Left lung (tissue), 10 donors: ENCODE results near the gene GGA1. TPM values are rescaled to one million over a fixed set of nuclear protein-coding genes. Genes with fewer than 3 reads are reported as not detected.

Experiments
- ATAC-seq: fragments of 200-7000 bp; cut with Tn5 transposase; one replicate; pipeline ENCODE4 v1.9.1; 2020; ENCODE audit warnings: moderate library complexity
- DNase-seq, 4 donors: peaks; one replicate each; pipeline ENCODE4 v3.0.0-alpha.2; 2013 to 2020
- H3K27ac ChIP-seq, 2 donors: fragments of 200-600 bp; sonication (generic) in 1 of 2; one replicate each; pipeline versions ENCODE4 v1.5.0 to v1.8.0; 2020 to 2021
- H3K27me3 ChIP-seq, 2 donors: fragments of 200-600 bp; sonication (generic) in 1 of 2; one replicate each; pipeline versions ENCODE4 v1.5.0 to v1.8.0; 2020 to 2021
- H3K36me3 ChIP-seq, 2 donors: fragments of 200-600 bp; sonication (generic) in 1 of 2; one replicate each; pipeline versions ENCODE4 v1.5.0 to v1.8.0; 2020 to 2021
- H3K4me1 ChIP-seq, 2 donors: fragments of 200-600 bp; one replicate each; pipeline ENCODE4 v1.8.0; 2021
- H3K4me3 ChIP-seq, 2 donors: fragments of 200-600 bp; sonication (generic) in 1 of 2; one replicate each; pipeline versions ENCODE4 v1.5.0 to v1.8.0; 2020 to 2021; ENCODE audit warnings: mild to moderate bottlenecking in 1 of 2
- H3K9me3 ChIP-seq, 2 donors: fragments of 200-600 bp; sonication (generic) in 1 of 2; one replicate each; pipeline versions ENCODE4 v1.5.0 to v1.8.0; 2020 to 2021
- CTCF ChIP-seq, 2 donors: fragments of 200-600 bp; sonication (generic) in 1 of 2; IDR thresholded peaks; one replicate each; pipeline versions ENCODE4 v1.5.0 to v1.8.0; 2021; ENCODE audit warnings: antibody characterized with exemption in 2 of 2
- intact Hi-C, 2 donors: fragments of 100-400 bp; cut with DNase I; formaldehyde crosslinking; loops; one replicate each; pipeline versions ENCODE4 v1.11.2 to v1.14.2; 2022
- polyA plus RNA-seq, 6 donors: library from polyadenylated mRNA; unstranded; fragments of 120-200 nt; gene quantifications; one replicate each; pipeline ENCODE4 v1.2.1, GENCODE V29; 2013; ENCODE audit not compliant: insufficient read length in 6 of 6
- total RNA-seq, 2 donors: library from RNA; stranded (reverse); fragmentation: NEBNext Ultra II Directional; extraction: Animal tissue kit (Norgen Biotek cat#: 25700); gene quantifications; one replicate each; pipeline ENCODE4 v1.2.1, GENCODE V29; 2021
- donor health status: DM: no; HTN: yes; CAD: no.
- donor health status: DM: no; HTN: no; CAD: no.

GGA1 gene
- total and polyA plus RNA-seq, 8 donors, result 49.6 to 71.2 (median 58.8) TPM

GRCh38 chr22:37659066-37659896, 50.6 kb downstream of the GGA1 start:
- no peak for TF ChIP-seq CTCF (IDR thresholded peaks at IDR 0.05)
- intact Hi-C loops, result no loop called here
- no peaks in the 10 kb centered on the region for H3K9me3 ChIP-seq
- H3K27ac ChIP-seq, result no peak overlapping the region
- no peak for ATAC-seq
- H3K36me3 ChIP-seq, result peaks cover 0 to 8% of the 10 kb centered on the region in 2 donors
- H3K27me3 ChIP-seq, result no peaks in the 10 kb centered on the region
- H3K4me1 ChIP-seq, result peaks cover 13 to 41% of the 10 kb centered on the region in 2 donors
- peak in 1 of 4 donors; percentile 82 for DNase-seq
- H3K4me3 ChIP-seq, result peak overlapping the region; percentile 27 to 49

GRCh38 chr22:37659897-37660708, 51.5 kb downstream of the GGA1 start:
- H3K27ac ChIP-seq, result no peak overlapping the region
- no peak for TF ChIP-seq CTCF (IDR thresholded peaks at IDR 0.05)
- ATAC-seq (no peak), DNase-seq (no peak)
- intact Hi-C loops, result no loop called here
- H3K9me3 ChIP-seq, result no peaks in the 10 kb centered on the region
- peak overlapping the region in 1 of 2 donors; percentile 49 for H3K4me3 ChIP-seq
- H3K27me3 ChIP-seq, result no peaks in the 10 kb centered on the region
- peaks cover 13 to 41% of the 10 kb centered on the region in 2 donors for H3K4me1 ChIP-seq
- peaks cover 0 to under 1% of the 10 kb centered on the region in 2 donors for H3K36me3 ChIP-seq

- DNase-seq (no peak), ATAC-seq (no peak)
- TF ChIP-seq CTCF (IDR thresholded peaks at IDR 0.05), result no peak
- Histone ChIP-seq H3K9me3 (no peaks in the 10 kb centered on the region), H3K27ac (no peak overlapping the region), H3K4me3 (no peak overlapping the region), H3K27me3 (no peaks in the 10 kb centered on the region), H3K4me1 (peaks cover 13 to 41% of the 10 kb centered on the region in 2 donors), H3K36me3 (peaks cover 0 to 5% of the 10 kb centered on the region in 2 donors)
- intact Hi-C loops, result no loop called here
These were observed 52.0 kb downstream of the GGA1 start for GRCh38 chr22:37660709-37661045.

- H3K9me3 ChIP-seq, result no peaks in the 10 kb centered on the region
- no peak for ATAC-seq
- peaks cover 0 to 12% of the 10 kb centered on the region in 2 donors for H3K36me3 ChIP-seq
- H3K27me3 ChIP-seq, result no peaks in the 10 kb centered on the region
- peak in 2 of 4 donors; percentile 50 to 74 for DNase-seq
- no peak overlapping the region for H3K4me3 ChIP-seq
- peak overlapping the region in 1 of 2 donors; percentile 53 for H3K27ac ChIP-seq
- no peak for TF ChIP-seq CTCF (IDR thresholded peaks at IDR 0.05)
- intact Hi-C loops, result no loop called here
- peaks cover 13 to 41% of the 10 kb centered on the region in 2 donors for H3K4me1 ChIP-seq
These were observed 52.7 kb downstream of the GGA1 start for GRCh38 chr22:37661160-37661924.
